ENCODE data around the gene SIGLEC6. TPM values are rescaled to one million over a fixed set of nuclear protein-coding genes. Genes with fewer than 3 reads are reported as not detected.

The SIGLEC6 gene
- total RNA-seq, 1 experiment from 2014 or later = not detected

- TF ChIP-seq ZBTB33 (IDR thresholded peaks at IDR 0.05; ENCODE audit: extremely low read depth, insufficient replicate concordance, low read length) (no peak), EGR1 (IDR thresholded peaks at IDR 0.05; ENCODE audit: low read depth) (no peak), RAD21 (IDR thresholded peaks at IDR 0.05; ENCODE audit: low read depth) (no peak), JUND (IDR thresholded peaks at IDR 0.05) (no peak), CTCF (IDR thresholded peaks at IDR 0.05 in 2 of 3, conservative IDR thresholded peaks at IDR 0.05 in 1 of 3; ENCODE audit: borderline replicate concordance in 1 of 3, insufficient read depth in 1 of 3, low read depth in 2 of 3, low read length in 2 of 3) (no peak), SRF (IDR thresholded peaks at IDR 0.05; ENCODE audit: low read depth) (no peak)
These were observed 15.4 kb upstream of the SIGLEC6 start (continued) for GRCh38 chr19:51546650-51547396.

- Histone ChIP-seq H3K9me3 (ENCODE audit: control insufficient read depth in 1 of 2, insufficient read depth in 1 of 2, low read depth in 1 of 2, low read length in 2 of 2) (no peaks in the 10 kb centered on the region), H2AFZ (ENCODE audit: low read depth, low read length, poor library complexity, severe bottlenecking) (no peak overlapping the region), H3K79me2 (ENCODE audit: insufficient read depth, low read length) (no peaks in the 10 kb centered on the region), H3K27ac (ENCODE audit: low read depth, low read length) (no peak overlapping the region), H3K4me1 (ENCODE audit: control insufficient read depth in 1 of 2, insufficient read depth in 2 of 2, low read length in 2 of 2) (no peaks in the 10 kb centered on the region), H3K4me2 (ENCODE audit: low read length) (no peak overlapping the region), H3K36me3 (ENCODE audit: control insufficient read depth in 1 of 2, insufficient read depth in 2 of 2, low read length in 2 of 2) (no peaks in the 10 kb centered on the region), H3K4me3 (replicated peaks in 1 of 2; ENCODE audit: low read depth in 1 of 2, low read length in 2 of 2) (no peak overlapping the region), H3K27me3 (ENCODE audit: insufficient read depth, low read length) (peaks cover 61% of the 10 kb centered on the region), H4K20me1 (ENCODE audit: insufficient read depth) (no peaks in the 10 kb centered on the region), H3K9me2 (ENCODE audit: insufficient read depth) (no peaks in the 10 kb centered on the region), H3K9ac (ENCODE audit: low read length) (no peak overlapping the region)
- no peak for DNase-seq (ENCODE audit: low read depth, low spot score)
- no peak for TF ChIP-seq ZNF274 (IDR thresholded peaks at IDR 0.05; ENCODE audit: low read depth, low read length)
- TF ChIP-seq TCF7L2 (IDR thresholded peaks at IDR 0.05; ENCODE audit: borderline replicate concordance, extremely low read depth, insufficient read depth, insufficient read length) = no peak
- TF ChIP-seq EZH2phosphoT487 (IDR thresholded peaks at IDR 0.05; ENCODE audit: borderline replicate concordance) = no peak
- BruUV-seq (replicated peaks) = no TSS peak
- no peak for ATAC-seq
- CTCF ChIA-PET = no interaction called here
- RAD21 ChIA-PET (ENCODE audit: low non-redundant PET in 1 of 2, low total read pairs in 2 of 2, uncharacterized antibody in 2 of 2, unreplicated experiment in 2 of 2) = interaction anchor here in 1 of 2 experiments (0.7 kb wide), 1 partner anchor 62 kb away, joined by 3 read pairs; no protein-coding TSS in a partner anchor
- intact Hi-C loops (cut with micrococcal nuclease) = no loop called here
- POLR2A ChIA-PET = no interaction called here
These were observed 14.7 kb upstream of the SIGLEC6 start for GRCh38 chr19:51546107-51546649.

All from HCT116 (cell line).